ENCODE data around the gene PIP4K2A.

Gene PIP4K2A

DNA sequence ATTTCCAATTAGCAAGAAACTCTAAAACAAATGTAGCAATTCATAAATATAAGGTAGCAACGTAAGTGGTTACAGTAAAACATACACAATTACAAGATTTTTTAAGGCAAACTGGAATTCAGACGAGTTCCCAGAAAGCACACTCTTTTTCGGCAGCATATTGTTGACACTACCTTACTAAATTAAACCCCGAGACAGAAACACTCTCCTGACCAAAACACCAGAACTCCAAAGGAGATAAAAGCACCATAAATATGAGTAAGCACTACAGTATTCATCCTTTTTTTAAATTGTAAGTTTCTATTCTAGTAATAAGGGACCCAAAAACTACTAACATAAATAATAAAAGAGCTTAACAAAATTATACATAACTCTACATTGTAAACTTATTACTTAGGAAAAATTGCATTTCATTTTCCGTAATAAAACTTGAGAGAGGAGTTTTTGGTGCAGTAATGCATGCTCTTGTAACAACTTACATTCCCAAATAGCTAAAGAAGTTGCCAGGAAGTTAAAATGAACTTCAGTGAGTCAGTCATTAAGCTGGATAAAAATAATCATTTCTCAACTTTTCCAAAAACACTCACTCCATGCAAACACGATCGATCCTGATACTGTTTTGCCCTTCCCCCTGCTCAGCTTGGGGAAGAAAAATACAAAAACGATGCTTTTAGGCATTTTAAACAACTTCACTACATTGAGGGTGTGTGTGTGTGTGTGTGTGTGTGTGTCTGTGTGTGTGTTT, 2.0 kb downstream of the PIP4K2A start:
- H3K27me3 Mint-ChIP-seq: no peaks in the 10 kb centered on the region
- no peaks in the 10 kb centered on the region for H3K9me3 Mint-ChIP-seq
- H3K27ac Mint-ChIP-seq: peak overlapping the region; percentile 84
- peak overlapping the region; percentile 87 for H3K4me3 Mint-ChIP-seq
- peaks cover 33% of the 10 kb centered on the region for H3K36me3 Mint-ChIP-seq
- peaks cover 53% of the 10 kb centered on the region for H3K4me1 Mint-ChIP-seq
- CTCF ChIA-PET: interaction anchor here (0.7 to 1.2 kb wide), 3 partner anchors 30 to 98 kb away, joined by 3 to 6 read pairs (median 4); no protein-coding TSS in a partner anchor
- DNase-seq: no peak

- Mint-ChIP-seq H3K9me3 (no peaks in the 10 kb centered on the region), H3K27ac (no peak overlapping the region), H3K4me1 (peaks cover 57% of the 10 kb centered on the region), H3K4me3 (peak overlapping the region; percentile 45), H3K27me3 (no peaks in the 10 kb centered on the region), H3K36me3 (peaks cover 39% of the 10 kb centered on the region)
- DNase-seq: no peak
- CTCF ChIA-PET: no interaction called here
Observed at GRCh38 chr10:22711373-22711772, 3.0 kb downstream of the PIP4K2A start.

DNA sequence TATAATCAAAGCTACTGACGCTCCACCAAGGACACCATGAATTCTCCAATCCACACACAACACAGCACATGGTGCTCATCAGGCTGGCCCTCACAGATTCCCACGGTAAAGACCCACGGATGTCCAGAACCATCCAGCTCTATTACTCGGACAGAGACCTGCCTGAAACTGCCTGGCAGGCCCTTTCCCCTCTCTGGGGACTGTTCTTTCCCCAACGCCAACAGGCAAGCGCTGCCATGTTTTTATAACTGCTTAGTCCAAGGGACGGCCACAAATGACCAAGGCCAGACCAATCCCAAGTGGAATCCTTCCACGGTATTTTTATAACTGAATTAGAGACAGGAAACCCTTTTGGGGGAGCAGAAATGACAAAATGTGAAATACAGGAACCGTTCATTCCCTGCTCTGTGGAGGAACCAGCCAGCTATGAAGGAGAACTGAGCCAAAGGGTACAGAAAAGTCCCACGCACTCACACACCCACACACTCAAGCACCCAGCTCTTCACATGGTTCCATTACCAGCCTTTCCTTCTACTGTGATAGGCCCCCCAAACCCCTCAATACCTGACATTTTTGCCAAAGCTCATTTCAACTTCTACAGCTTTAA, 4.1 kb downstream of the PIP4K2A start:
- H3K4me3 Mint-ChIP-seq: peak overlapping the region; percentile 13
- H3K36me3 Mint-ChIP-seq: peaks cover 47% of the 10 kb centered on the region
- DNase-seq: no peak
- peaks cover 64% of the 10 kb centered on the region for H3K4me1 Mint-ChIP-seq
- no peaks in the 10 kb centered on the region for H3K27me3 Mint-ChIP-seq
- H3K27ac Mint-ChIP-seq: no peak overlapping the region
- CTCF ChIA-PET: no interaction called here
- no peaks in the 10 kb centered on the region for H3K9me3 Mint-ChIP-seq

GRCh38 chr10:22708772-22709171, 5.6 kb downstream of the PIP4K2A start:
- Mint-ChIP-seq H3K36me3 (peaks cover 61% of the 10 kb centered on the region), H3K4me3 (no peak overlapping the region), H3K27ac (no peak overlapping the region), H3K9me3 (no peaks in the 10 kb centered on the region), H3K27me3 (no peaks in the 10 kb centered on the region), H3K4me1 (peaks cover 75% of the 10 kb centered on the region)
- CTCF ChIA-PET: no interaction called here
- no peak for DNase-seq

GRCh38 chr10:22705527-22705926, 8.9 kb downstream of the PIP4K2A start:
- no peak for DNase-seq
- peaks cover 72% of the 10 kb centered on the region for H3K36me3 Mint-ChIP-seq
- no peaks in the 10 kb centered on the region for H3K27me3 Mint-ChIP-seq
- H3K4me3 Mint-ChIP-seq: no peak overlapping the region
- H3K27ac Mint-ChIP-seq: no peak overlapping the region
- no peaks in the 10 kb centered on the region for H3K9me3 Mint-ChIP-seq
- H3K4me1 Mint-ChIP-seq: peaks cover 84% of the 10 kb centered on the region
- CTCF ChIA-PET: no interaction called here

DNA sequence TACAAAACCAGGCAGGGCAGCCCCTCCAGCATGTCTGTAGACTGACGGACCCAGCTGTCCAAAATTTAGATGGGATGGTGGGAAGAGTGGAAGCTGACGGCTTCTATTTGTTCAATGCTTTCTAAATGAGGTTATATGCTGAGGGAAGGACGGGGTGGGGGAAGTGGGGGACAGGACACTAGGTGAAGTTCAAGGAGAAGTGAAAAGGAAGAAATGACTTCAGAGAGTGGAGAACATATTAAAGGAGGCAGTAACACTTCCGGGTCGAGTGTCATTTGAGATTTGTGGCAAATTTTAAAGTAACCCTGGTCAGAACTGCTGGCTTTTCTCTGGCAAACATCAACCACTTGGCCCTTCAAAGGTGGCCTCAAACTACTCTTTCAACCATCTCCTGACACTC, 9.4 kb downstream of the PIP4K2A start:
- Mint-ChIP-seq H3K9me3 (no peaks in the 10 kb centered on the region), H3K4me3 (no peak overlapping the region), H3K27me3 (no peaks in the 10 kb centered on the region), H3K4me1 (peaks cover 83% of the 10 kb centered on the region), H3K36me3 (peaks cover 66% of the 10 kb centered on the region), H3K27ac (no peak overlapping the region)
- CTCF ChIA-PET: no interaction called here
- no peak for DNase-seq

DNA sequence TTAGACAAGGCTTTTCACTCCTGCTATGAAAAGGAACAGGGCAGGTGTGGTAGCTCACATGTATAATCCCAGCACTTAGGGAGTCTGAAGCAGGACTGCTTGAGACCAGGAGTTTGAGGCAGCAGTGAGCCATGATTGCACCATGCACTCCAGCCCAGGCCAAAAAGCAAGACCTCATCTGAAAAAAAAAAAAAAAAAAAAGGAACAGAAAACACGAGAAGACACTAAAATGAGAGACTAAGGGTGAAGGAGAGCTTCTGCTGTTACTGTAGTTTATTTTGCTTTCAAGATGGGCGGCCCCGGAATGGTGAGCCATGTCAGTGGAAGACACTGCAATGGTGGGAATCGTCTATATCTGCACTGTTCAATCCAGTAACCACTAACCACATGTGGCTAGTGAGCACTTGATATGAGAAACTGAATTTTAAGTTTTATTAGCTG, 9.9 kb downstream of the PIP4K2A start:
- no peak for DNase-seq
- H3K36me3 Mint-ChIP-seq: peaks cover 66% of the 10 kb centered on the region
- peaks cover 81% of the 10 kb centered on the region for H3K4me1 Mint-ChIP-seq
- H3K4me3 Mint-ChIP-seq: no peak overlapping the region
- CTCF ChIA-PET: no interaction called here
- H3K9me3 Mint-ChIP-seq: no peaks in the 10 kb centered on the region
- H3K27me3 Mint-ChIP-seq: no peaks in the 10 kb centered on the region
- H3K27ac Mint-ChIP-seq: no peak overlapping the region

DNA sequence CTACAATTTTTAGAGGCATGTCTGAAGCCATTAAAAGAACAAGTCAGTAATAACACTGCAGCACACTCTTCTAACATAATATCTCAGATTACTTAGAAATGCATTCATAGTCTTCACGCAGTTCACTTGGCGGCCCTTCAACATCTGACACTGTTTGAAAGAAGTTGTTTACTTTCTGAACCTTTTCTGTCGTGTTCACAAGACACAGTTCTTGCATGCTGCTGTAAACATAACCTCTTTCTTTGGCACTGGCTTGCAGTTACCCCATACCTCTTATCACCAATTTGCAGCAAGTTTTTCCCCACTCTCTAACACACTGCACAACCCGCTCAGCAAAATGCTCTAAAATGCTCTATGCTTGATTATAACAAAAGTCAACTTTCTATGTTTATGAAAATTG, 12.0 kb downstream of the PIP4K2A start:
- H3K9me3 Mint-ChIP-seq: no peaks in the 10 kb centered on the region
- no peak for DNase-seq
- no peak overlapping the region for H3K4me3 Mint-ChIP-seq
- no peak overlapping the region for H3K27ac Mint-ChIP-seq
- H3K4me1 Mint-ChIP-seq: peaks cover 67% of the 10 kb centered on the region
- no peaks in the 10 kb centered on the region for H3K27me3 Mint-ChIP-seq
- CTCF ChIA-PET: no interaction called here
- H3K36me3 Mint-ChIP-seq: peaks cover 53% of the 10 kb centered on the region

- CTCF ChIA-PET: no interaction called here
- DNase-seq: no peak
- Mint-ChIP-seq H3K27me3 (no peaks in the 10 kb centered on the region), H3K9me3 (no peaks in the 10 kb centered on the region), H3K27ac (peak overlapping the region; percentile 44), H3K4me1 (peaks cover 67% of the 10 kb centered on the region), H3K36me3 (peaks cover 46% of the 10 kb centered on the region), H3K4me3 (no peak overlapping the region)
Observed at GRCh38 chr10:22701132-22701826, 13.1 kb downstream of the PIP4K2A start.

DNA sequence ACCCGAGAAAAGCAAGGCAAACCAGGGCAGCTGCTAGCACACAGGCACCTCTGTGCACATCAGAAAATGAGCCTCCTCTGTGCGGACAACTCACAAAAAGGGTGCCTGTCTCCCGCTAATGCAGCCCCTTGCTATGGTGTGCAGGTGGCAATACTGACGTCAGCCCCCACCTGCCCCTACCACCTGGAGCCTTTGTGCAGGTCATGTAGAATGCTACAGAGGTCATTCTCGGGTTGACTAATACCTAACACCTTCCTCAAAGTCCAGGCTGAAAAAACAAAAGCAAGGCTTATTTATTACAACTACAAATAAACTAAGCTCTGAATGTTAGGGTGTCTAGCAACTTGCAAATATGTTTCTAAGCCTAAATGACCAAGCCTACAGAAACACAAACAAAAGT, 13.9 kb downstream of the PIP4K2A start:
- no peaks in the 10 kb centered on the region for H3K27me3 Mint-ChIP-seq
- no peak overlapping the region for H3K27ac Mint-ChIP-seq
- no peaks in the 10 kb centered on the region for H3K9me3 Mint-ChIP-seq
- H3K4me3 Mint-ChIP-seq: no peak overlapping the region
- no peak for DNase-seq
- H3K36me3 Mint-ChIP-seq: peaks cover 40% of the 10 kb centered on the region
- H3K4me1 Mint-ChIP-seq: peaks cover 68% of the 10 kb centered on the region
- CTCF ChIA-PET: no interaction called here

DNA sequence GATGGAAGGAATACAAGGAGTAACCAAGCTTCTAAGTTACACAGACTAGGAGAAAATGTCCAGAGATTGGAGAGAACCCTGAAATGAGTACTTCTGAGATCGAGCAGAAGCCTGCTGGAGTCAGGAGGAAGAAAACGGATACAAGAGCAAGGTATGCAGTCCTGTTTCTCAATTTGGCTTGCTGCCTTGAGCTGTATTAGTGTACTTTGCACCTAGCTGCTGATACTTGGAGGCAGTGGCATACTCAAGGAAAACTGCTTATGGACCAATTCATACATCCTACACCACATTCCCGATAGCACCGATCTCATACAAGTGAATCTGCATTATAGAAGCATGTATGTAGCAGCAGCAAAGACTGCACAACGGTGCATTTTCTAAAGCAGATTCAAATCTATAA, 14.4 kb downstream of the PIP4K2A start:
- H3K4me3 Mint-ChIP-seq: no peak overlapping the region
- H3K27me3 Mint-ChIP-seq: no peaks in the 10 kb centered on the region
- no peak overlapping the region for H3K27ac Mint-ChIP-seq
- no peak for DNase-seq
- peaks cover 68% of the 10 kb centered on the region for H3K4me1 Mint-ChIP-seq
- CTCF ChIA-PET: no interaction called here
- peaks cover 38% of the 10 kb centered on the region for H3K36me3 Mint-ChIP-seq
- no peaks in the 10 kb centered on the region for H3K9me3 Mint-ChIP-seq

GRCh38 chr10:22698941-22699440, 15.4 kb downstream of the PIP4K2A start:
- CTCF ChIA-PET: no interaction called here
- Mint-ChIP-seq H3K27me3 (no peaks in the 10 kb centered on the region), H3K4me3 (no peak overlapping the region), H3K4me1 (peaks cover 63% of the 10 kb centered on the region), H3K27ac (no peak overlapping the region), H3K36me3 (peaks cover 29% of the 10 kb centered on the region), H3K9me3 (no peaks in the 10 kb centered on the region)
- no peak for DNase-seq

DNA sequence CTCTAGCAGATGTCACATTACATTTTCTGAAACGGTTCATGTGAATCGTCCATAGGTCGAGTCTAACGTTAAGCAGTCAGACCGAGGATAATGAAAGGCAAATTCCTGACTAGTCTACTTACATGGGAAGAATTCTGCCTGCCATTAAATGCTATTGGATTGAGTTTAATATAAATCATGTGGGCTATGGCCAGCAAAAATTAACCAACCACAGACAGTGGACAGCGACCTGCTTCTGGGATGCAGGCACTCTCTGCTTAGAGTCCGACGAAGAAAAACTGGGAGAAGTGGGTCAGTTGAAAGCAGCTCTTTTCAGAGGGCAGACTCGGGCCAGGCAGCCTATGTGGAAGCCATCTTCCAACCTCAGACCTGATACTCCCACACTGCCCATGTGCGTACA, 16.6 kb downstream of the PIP4K2A start:
- no peak for DNase-seq
- CTCF ChIA-PET: no interaction called here
- peaks cover 67% of the 10 kb centered on the region for H3K4me1 Mint-ChIP-seq
- H3K27ac Mint-ChIP-seq: no peak overlapping the region
- H3K9me3 Mint-ChIP-seq: no peaks in the 10 kb centered on the region
- H3K4me3 Mint-ChIP-seq: no peak overlapping the region
- no peaks in the 10 kb centered on the region for H3K27me3 Mint-ChIP-seq
- peaks cover 26% of the 10 kb centered on the region for H3K36me3 Mint-ChIP-seq

- Mint-ChIP-seq H3K9me3 (no peaks in the 10 kb centered on the region), H3K27me3 (no peaks in the 10 kb centered on the region), H3K4me1 (peaks cover 66% of the 10 kb centered on the region), H3K27ac (no peak overlapping the region), H3K4me3 (no peak overlapping the region), H3K36me3 (peaks cover 19% of the 10 kb centered on the region)
- no peak for DNase-seq
- CTCF ChIA-PET: interaction anchor here (1.3 kb wide), 1 partner anchor 68 kb away, joined by 3 read pairs; no protein-coding TSS in a partner anchor
Observed at GRCh38 chr10:22697101-22697500, 17.3 kb downstream of the PIP4K2A start.
